Activated naive CD4-positive, alpha-beta T cell treated with anti-CD3 and anti-CD28 coated beads for 36 hours (primary cell): ENCODE data around the gene GLIS2. TPM values are rescaled to one million over a fixed set of nuclear protein-coding genes. Genes with fewer than 3 reads are reported as not detected.

Experiments
- CTCF ChIA-PET: fragments of 350-600 bp; sonication (Branson Sonifier 250); formaldehyde crosslinking; loops from one replicate; lab custom pipeline; 2021; ENCODE audit warnings: antibody characterized with exemption; lab: Charles Lee
- DNase-seq: peaks from one replicate; pipeline ENCODE4 v3.0.0-alpha.2; 2020
- H3K27ac Mint-ChIP-seq: one replicate; pipeline ENCODE4 v1.8.0; 2021; ENCODE audit warnings: mild to moderate bottlenecking, mixed read lengths
- H3K27me3 Mint-ChIP-seq: one replicate; pipeline ENCODE4 v1.8.0; 2021; ENCODE audit warnings: low read depth, mixed read lengths
- H3K36me3 Mint-ChIP-seq: one replicate; pipeline ENCODE4 v1.8.0; 2021; ENCODE audit warnings: low read depth, mixed read lengths
- H3K4me1 Mint-ChIP-seq: one replicate; pipeline ENCODE4 v1.8.0; 2021; ENCODE audit warnings: low read depth, mixed read lengths
- H3K4me3 Mint-ChIP-seq: one replicate; pipeline ENCODE4 v1.8.0; 2021; ENCODE audit warnings: mild to moderate bottlenecking, moderate library complexity, mixed read lengths
- H3K9me3 Mint-ChIP-seq: one replicate; pipeline ENCODE4 v1.8.0; 2021; ENCODE audit warnings: mixed read lengths
- intact Hi-C: fragments of 100-400 bp; cut with micrococcal nuclease; formaldehyde crosslinking; loops from one replicate; pipeline ENCODE4 v1.15.1; 2023
- total RNA-seq, 2 experiments: library from RNA; stranded (reverse); gene quantifications; one replicate each; pipeline ENCODE4 v1.2.3, GENCODE V29; 2021

GLIS2 gene
- total RNA-seq, 2 experiments from 2014 or later, result 0.12 to 0.24 TPM

GRCh38 chr16:4380119-4381063 lies 64.5 kb downstream of the GLIS2 start:
- Mint-ChIP-seq H3K4me3 (no peak overlapping the region), H3K27me3 (no peaks in the 10 kb centered on the region), H3K4me1 (no peaks in the 10 kb centered on the region), H3K9me3 (no peaks in the 10 kb centered on the region), H3K36me3 (no peaks in the 10 kb centered on the region), H3K27ac (no peak overlapping the region)
- CTCF ChIA-PET, result interaction anchor here (0.6 kb wide), 1 partner anchor 529 kb away, joined by 3 read pairs; no protein-coding TSS in a partner anchor
- DNase-seq, result no peak
- intact Hi-C loops, result no loop called here

GRCh38 chr16:4381072-4381934 lies 65.4 kb downstream of the GLIS2 start:
- Mint-ChIP-seq H3K27me3 (no peaks in the 10 kb centered on the region), H3K36me3 (no peaks in the 10 kb centered on the region), H3K9me3 (no peaks in the 10 kb centered on the region), H3K4me3 (no peak overlapping the region), H3K27ac (no peak overlapping the region), H3K4me1 (no peaks in the 10 kb centered on the region)
- DNase-seq, result no peak
- intact Hi-C loops, result no loop called here
- CTCF ChIA-PET, result interaction anchor here (0.9 to 1.1 kb wide), 2 partner anchors 21 to 23 kb away, joined by 3 to 5 read pairs; no protein-coding TSS in a partner anchor

GRCh38 chr16:4381935-4382794 lies 66.3 kb downstream of the GLIS2 start:
- Mint-ChIP-seq H3K36me3 (no peaks in the 10 kb centered on the region), H3K4me3 (no peak overlapping the region), H3K4me1 (no peaks in the 10 kb centered on the region), H3K27ac (no peak overlapping the region), H3K27me3 (no peaks in the 10 kb centered on the region), H3K9me3 (no peaks in the 10 kb centered on the region)
- intact Hi-C loops, result no loop called here
- no peak for DNase-seq
- CTCF ChIA-PET, result interaction anchor here (0.9 to 1.1 kb wide), 2 partner anchors 21 to 22 kb away, joined by 3 to 5 read pairs; no protein-coding TSS in a partner anchor

- no peak for DNase-seq
- no peak overlapping the region for H3K4me3 Mint-ChIP-seq
- H3K4me1 Mint-ChIP-seq, result no peaks in the 10 kb centered on the region
- no peaks in the 10 kb centered on the region for H3K36me3 Mint-ChIP-seq
- intact Hi-C loops, result no loop called here
- no peaks in the 10 kb centered on the region for H3K27me3 Mint-ChIP-seq
- CTCF ChIA-PET, result no interaction called here
- H3K27ac Mint-ChIP-seq, result no peak overlapping the region
- H3K9me3 Mint-ChIP-seq, result no peaks in the 10 kb centered on the region
Measured at GRCh38 chr16:4382795-4383357, 67.0 kb downstream of the GLIS2 start.

DNA sequence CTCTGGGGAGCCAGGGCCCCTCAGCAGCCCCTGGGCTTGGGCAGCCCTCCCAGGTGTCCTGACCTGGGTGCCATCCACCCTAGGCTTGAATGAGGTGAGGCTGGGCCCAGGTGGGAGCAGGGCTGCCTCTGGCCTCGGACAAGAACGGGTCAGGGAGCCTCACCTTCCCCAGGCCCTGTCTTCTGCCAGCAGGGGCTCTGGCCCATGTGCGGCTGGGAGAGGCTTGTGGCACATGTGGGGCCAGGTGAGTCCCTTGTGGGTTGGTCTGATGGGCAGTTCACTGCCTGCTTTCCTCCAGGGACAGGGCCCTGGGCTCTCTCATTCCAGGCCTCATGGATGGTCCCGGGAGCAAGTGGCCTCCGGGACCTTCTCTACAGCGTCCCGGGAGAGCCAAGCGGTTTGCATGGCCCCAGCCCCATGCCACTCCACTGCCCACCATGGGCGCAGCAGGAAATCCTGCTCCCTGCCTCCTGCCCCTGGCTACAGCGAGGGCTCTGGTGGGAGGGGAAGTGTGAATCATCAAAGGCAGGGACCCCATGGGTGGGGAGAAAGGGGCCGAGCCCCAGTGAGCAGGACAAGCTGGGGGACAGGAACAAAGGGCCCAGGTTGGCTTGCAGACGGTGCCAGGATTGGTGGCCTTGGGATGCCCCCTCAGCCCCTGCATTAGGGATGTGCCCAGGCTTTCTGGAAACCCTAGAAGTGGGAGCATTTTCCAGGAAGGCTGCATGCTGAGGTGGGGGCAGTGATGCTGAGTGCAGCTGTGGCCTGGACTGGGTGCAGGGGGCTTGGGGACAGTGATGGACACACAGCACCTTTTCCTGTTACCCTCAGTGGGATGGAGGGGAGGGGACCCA lies 68.0 kb downstream of the GLIS2 start:
- H3K9me3 Mint-ChIP-seq, result no peaks in the 10 kb centered on the region
- H3K27ac Mint-ChIP-seq, result no peak overlapping the region
- no peaks in the 10 kb centered on the region for H3K36me3 Mint-ChIP-seq
- no peak overlapping the region for H3K4me3 Mint-ChIP-seq
- intact Hi-C loops, result no loop called here
- CTCF ChIA-PET, result interaction anchor here (1.0 kb wide), 1 partner anchor 24 kb away, joined by 3 read pairs; no protein-coding TSS in a partner anchor
- no peaks in the 10 kb centered on the region for H3K4me1 Mint-ChIP-seq
- H3K27me3 Mint-ChIP-seq, result no peaks in the 10 kb centered on the region
- DNase-seq, result no peak

DNA sequence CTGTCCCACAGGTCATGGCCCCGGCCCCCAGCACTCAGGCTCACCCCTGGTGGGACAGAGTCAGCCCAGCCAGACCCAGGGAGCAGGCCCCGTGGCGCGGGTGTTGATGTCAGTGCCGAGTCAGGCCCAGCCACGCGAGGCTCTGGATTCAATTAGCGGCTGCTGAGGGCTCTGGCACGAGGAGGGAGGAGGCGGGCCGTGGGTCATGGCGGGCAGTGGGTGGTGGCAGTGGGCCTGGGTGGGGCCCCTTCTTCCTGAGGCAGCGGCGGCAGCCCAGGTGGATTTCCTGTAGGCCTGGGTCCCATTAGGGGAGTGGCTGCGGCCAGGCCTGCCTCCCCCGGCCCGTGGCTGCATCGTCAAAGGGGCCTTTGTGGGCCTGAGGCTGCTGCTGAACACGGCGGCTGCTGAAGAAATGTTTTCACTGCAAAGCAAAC lies 68.7 kb downstream of the GLIS2 start:
- DNase-seq, result no peak
- H3K27ac Mint-ChIP-seq, result no peak overlapping the region
- no peaks in the 10 kb centered on the region for H3K36me3 Mint-ChIP-seq
- H3K27me3 Mint-ChIP-seq, result no peaks in the 10 kb centered on the region
- no peak overlapping the region for H3K4me3 Mint-ChIP-seq
- CTCF ChIA-PET, result interaction anchor here (1.0 kb wide), 1 partner anchor 25 kb away, joined by 3 read pairs; no protein-coding TSS in a partner anchor
- H3K4me1 Mint-ChIP-seq, result no peaks in the 10 kb centered on the region
- intact Hi-C loops, result no loop called here
- no peaks in the 10 kb centered on the region for H3K9me3 Mint-ChIP-seq

DNA sequence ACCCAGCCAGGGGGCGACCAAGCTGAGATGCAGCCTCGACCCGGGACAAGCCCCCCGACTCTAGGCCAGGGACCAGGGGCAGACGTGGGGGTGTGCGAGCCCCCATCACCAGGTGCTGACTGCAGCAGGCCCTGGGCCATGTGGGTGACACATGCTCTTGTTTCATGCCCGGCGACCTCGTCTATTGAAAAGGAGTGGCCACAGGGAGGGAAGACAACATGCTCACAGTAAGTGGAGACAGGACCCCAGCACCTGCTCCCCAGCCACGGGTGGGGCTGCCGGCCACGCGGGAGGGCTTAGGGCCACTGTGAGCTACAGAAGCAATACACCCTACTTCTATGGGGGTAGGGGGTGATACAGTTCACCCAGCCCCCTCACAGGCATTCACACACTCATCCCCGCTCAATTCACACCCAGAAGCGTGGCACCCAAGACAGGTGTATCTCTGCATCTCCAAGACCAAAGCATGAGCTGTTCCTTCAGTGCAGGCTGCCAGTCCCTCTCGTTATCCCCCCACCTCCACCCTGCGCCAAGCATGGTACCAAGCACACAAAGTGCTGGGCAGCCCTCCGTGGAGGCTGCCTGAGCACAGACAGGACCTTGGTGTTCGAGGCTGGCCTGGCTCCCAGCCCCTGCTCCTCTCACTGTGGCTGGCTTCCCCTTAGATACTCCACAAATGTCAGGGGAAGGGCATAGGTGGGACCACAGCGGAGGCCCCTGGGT lies 69.4 kb downstream of the GLIS2 start:
- no peak for DNase-seq
- CTCF ChIA-PET, result no interaction called here
- Mint-ChIP-seq H3K4me1 (no peaks in the 10 kb centered on the region), H3K27ac (no peak overlapping the region), H3K4me3 (no peak overlapping the region), H3K36me3 (no peaks in the 10 kb centered on the region), H3K9me3 (no peaks in the 10 kb centered on the region), H3K27me3 (no peaks in the 10 kb centered on the region)
- intact Hi-C loops, result no loop called here

- CTCF ChIA-PET, result no interaction called here
- no peaks in the 10 kb centered on the region for H3K27me3 Mint-ChIP-seq
- H3K4me1 Mint-ChIP-seq, result no peaks in the 10 kb centered on the region
- no peak overlapping the region for H3K4me3 Mint-ChIP-seq
- intact Hi-C loops, result no loop called here
- H3K27ac Mint-ChIP-seq, result no peak overlapping the region
- H3K36me3 Mint-ChIP-seq, result no peaks in the 10 kb centered on the region
- DNase-seq, result no peak
- H3K9me3 Mint-ChIP-seq, result no peaks in the 10 kb centered on the region
Measured at GRCh38 chr16:4385789-4386450, 70.1 kb downstream of the GLIS2 start.

DNA sequence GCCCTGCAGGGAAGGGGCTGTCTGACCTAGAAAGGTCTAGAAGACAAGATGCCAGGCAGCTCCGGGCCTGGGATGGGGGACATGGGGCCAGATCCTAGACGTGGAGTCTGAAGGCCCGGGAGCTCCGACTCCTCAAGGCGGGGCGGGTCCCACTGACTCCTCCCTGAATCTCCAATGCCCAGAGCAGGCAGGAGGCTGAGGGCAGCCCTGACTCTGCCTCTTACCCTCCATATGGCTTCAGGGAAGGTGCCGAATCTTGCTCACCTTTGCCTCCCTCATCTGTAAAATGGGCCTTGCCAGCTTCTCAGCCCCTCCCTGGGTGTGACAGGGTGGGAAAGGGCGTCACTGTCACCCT lies 70.6 kb downstream of the GLIS2 start:
- CTCF ChIA-PET, result no interaction called here
- Mint-ChIP-seq H3K36me3 (no peaks in the 10 kb centered on the region), H3K27ac (no peak overlapping the region), H3K9me3 (no peaks in the 10 kb centered on the region), H3K4me1 (no peaks in the 10 kb centered on the region), H3K27me3 (no peaks in the 10 kb centered on the region), H3K4me3 (no peak overlapping the region)
- intact Hi-C loops, result no loop called here
- DNase-seq, result no peak

DNA sequence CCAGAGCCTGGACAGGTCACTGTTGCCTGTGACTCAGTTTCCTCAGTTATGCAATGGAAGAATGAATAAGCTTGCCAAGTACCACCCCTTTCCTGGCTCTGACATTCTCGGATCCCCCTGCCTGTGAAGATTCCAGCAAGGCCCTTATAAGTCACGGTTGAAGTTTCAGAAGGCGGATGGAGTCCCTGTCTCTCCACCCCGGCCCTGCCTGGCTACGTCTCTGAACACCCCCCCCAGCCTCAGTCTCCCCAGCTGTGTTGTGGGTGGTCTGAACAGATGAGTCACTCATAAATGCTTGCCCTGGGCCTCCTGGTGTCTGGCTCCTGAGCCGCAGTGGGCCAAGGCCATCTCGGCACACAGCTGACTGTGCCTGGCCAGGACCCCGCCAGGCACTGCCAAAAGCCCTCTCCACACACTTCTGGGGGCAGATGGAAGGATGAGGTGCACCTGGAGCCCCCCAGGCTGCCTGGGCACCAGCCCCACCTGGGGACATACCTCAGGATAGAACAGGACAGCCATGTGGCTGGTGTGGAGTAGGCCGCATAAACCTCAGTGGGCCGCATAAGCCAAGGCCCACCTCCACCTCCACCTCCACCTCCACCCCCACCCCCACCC lies 71.2 kb downstream of the GLIS2 start:
- Mint-ChIP-seq H3K4me3 (no peak overlapping the region), H3K9me3 (no peaks in the 10 kb centered on the region), H3K27me3 (no peaks in the 10 kb centered on the region)

More for the DNA sequence above, 71.2 kb downstream of the GLIS2 start:
- Mint-ChIP-seq H3K4me1 (no peaks in the 10 kb centered on the region), H3K27ac (no peak overlapping the region), H3K36me3 (no peaks in the 10 kb centered on the region)
- intact Hi-C loops, result no loop called here
- no peak for DNase-seq
- CTCF ChIA-PET, result no interaction called here
